ENCODE results near the gene TRNP1.

TRNP1 gene

GRCh38 chr1:26996665-26997064 lies 3.2 kb downstream of the TRNP1 start:
- DNase-seq (ENCODE audit: insufficient read length) (no peak), FAIRE-seq (no peak)
- no peak for TF ChIP-seq POLR2AphosphoS5 (IDR thresholded peaks at IDR 0.05; ENCODE audit: low read depth, low read length)
- TF ChIP-seq TAF1 (IDR thresholded peaks at IDR 0.05; ENCODE audit: borderline replicate concordance, low read depth, low read length): no peak
- no peak for TF ChIP-seq POLR2A (IDR thresholded peaks at IDR 0.05; ENCODE audit: low read depth, low read length)

- DNase-seq (ENCODE audit: insufficient read length) (no peak), FAIRE-seq (no peak)
- TF ChIP-seq POLR2A (IDR thresholded peaks at IDR 0.05; ENCODE audit: low read depth, low read length) (no peak), TAF1 (IDR thresholded peaks at IDR 0.05; ENCODE audit: borderline replicate concordance, low read depth, low read length) (no peak), POLR2AphosphoS5 (IDR thresholded peaks at IDR 0.05; ENCODE audit: low read depth, low read length) (no peak)
Observed at GRCh38 chr1:26998429-26999300, 5.2 kb downstream of the TRNP1 start.

DNA sequence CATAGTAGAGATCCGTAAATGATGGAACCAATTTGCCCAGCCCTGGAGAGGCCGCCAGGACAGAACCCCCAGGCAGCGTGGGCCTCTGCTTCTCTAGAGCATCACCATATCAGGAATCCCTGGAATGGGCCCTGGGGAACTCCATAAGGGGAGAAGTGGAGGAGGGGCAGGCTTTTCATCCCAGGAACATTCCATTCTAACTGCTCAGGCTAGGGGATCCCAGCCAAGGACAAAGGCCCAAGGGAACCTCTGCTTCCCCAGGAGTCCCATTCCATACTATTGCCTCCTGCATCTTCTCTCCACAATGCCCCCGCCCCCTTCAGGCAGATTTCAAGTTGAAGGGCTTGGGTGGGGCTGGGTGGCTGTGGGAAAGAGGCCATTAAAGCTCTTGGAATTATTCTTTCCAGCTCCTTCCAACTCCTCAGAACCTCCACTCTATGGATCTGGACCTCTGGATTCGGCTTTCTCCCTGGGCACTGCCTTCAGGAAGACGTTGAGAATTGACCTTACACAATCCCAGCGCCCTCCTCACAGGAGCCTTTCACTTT lies 6.0 kb downstream of the TRNP1 start:
- no peak for DNase-seq (ENCODE audit: insufficient read length)
- no peak for FAIRE-seq

GRCh38 chr1:27000090-27000816 lies 6.8 kb downstream of the TRNP1 start:
- no peak for TF ChIP-seq TAF1 (IDR thresholded peaks at IDR 0.05; ENCODE audit: borderline replicate concordance, low read depth, low read length)
- TF ChIP-seq POLR2A (IDR thresholded peaks at IDR 0.05; ENCODE audit: low read depth, low read length): no peak
- TF ChIP-seq POLR2AphosphoS5 (IDR thresholded peaks at IDR 0.05; ENCODE audit: low read depth, low read length): no peak
- FAIRE-seq (no peak), DNase-seq (ENCODE audit: insufficient read length) (no peak)

More for the DNA sequence above, 6.0 kb downstream of the TRNP1 start:
- TF ChIP-seq POLR2AphosphoS5 (IDR thresholded peaks at IDR 0.05; ENCODE audit: low read depth, low read length) (no peak), POLR2A (IDR thresholded peaks at IDR 0.05; ENCODE audit: low read depth, low read length) (no peak), TAF1 (IDR thresholded peaks at IDR 0.05; ENCODE audit: borderline replicate concordance, low read depth, low read length) (no peak)

DNA sequence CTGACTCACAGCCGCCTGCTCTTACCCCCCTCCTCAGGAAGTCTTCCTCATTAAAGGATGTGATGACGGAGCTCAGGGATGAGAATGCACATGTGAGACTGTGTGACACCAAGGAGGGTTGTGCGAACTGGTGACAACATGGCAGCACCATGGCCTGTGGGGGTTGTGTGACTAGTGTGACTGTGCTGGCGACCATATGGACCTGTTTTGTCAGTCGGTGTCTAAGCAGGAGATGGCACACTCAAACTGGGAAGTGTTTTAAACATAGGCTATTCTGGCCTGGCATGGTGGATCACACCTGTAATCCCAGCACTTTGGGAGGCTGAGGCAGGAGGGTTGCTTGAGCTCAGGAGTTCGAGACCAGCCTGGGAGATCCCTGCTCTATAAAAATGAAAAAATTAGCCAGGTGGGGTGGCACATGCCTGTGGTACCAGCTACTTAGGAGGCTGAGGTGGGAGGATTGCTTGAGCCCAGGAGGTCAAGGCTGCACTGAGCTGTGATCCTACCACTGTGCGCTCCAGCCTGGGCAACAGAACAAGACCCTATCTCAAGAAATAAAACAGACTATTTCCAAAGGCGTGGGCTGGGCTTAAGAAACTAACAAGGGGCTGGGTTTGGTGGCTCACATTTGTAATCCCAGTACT lies 7.4 kb downstream of the TRNP1 start:
- no peak for FAIRE-seq
- no peak for DNase-seq (ENCODE audit: insufficient read length)
- TF ChIP-seq TAF1 (IDR thresholded peaks at IDR 0.05; ENCODE audit: borderline replicate concordance, low read depth, low read length): no peak
- TF ChIP-seq POLR2AphosphoS5 (IDR thresholded peaks at IDR 0.05; ENCODE audit: low read depth, low read length): no peak
- no peak for TF ChIP-seq POLR2A (IDR thresholded peaks at IDR 0.05; ENCODE audit: low read depth, low read length)

GRCh38 chr1:27001570-27002360 lies 8.3 kb downstream of the TRNP1 start:
- no peak for TF ChIP-seq POLR2AphosphoS5 (IDR thresholded peaks at IDR 0.05; ENCODE audit: low read depth, low read length)
- TF ChIP-seq POLR2A (IDR thresholded peaks at IDR 0.05; ENCODE audit: low read depth, low read length): no peak
- TF ChIP-seq TAF1 (IDR thresholded peaks at IDR 0.05; ENCODE audit: borderline replicate concordance, low read depth, low read length): no peak
- FAIRE-seq: no peak
- DNase-seq (ENCODE audit: insufficient read length): no peak

GRCh38 chr1:27003745-27004470 lies 10.4 kb downstream of the TRNP1 start:
- FAIRE-seq (no peak), DNase-seq (ENCODE audit: insufficient read length) (no peak)
- no peak for TF ChIP-seq POLR2A (IDR thresholded peaks at IDR 0.05; ENCODE audit: low read depth, low read length)
- no peak for TF ChIP-seq TAF1 (IDR thresholded peaks at IDR 0.05; ENCODE audit: borderline replicate concordance, low read depth, low read length)
- TF ChIP-seq POLR2AphosphoS5 (IDR thresholded peaks at IDR 0.05; ENCODE audit: low read depth, low read length): no peak

DNA sequence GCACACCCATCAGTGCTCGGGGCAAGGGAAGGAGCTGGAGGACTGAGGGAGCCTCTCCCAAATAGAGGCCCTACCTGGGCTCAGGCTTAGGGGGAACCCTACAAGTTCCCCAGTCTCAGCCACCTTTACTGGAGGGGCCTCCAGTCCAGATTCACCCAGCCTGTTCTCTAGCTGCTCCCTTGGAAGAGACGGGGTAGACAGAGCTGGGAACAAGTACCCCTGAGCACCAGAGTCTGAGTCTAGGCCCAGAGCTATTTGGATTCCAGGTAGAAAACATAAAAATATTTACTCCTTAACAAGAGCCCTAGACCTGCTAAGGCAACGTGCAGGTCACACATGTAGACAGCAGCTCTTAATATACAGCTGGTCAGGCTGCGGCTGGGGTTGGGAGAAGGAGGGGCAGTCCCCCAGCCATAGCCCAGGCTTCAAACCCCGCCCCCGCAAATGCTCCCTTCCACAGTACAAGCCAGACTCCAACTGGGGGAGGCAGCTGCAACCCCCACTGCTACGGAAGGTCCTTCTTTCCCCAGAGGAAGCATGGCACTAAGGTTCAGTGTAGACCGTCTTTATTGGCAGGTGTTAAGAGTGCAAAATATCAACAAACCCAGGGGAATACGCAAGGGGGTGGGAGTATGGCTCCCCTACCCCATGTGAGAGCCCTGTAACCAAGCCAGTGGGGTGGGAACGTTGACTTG lies 11.1 kb downstream of the TRNP1 start:
- FAIRE-seq: no peak
- no peak for DNase-seq (ENCODE audit: insufficient read length)

GRCh38 chr1:27005166-27005530 lies 11.7 kb downstream of the TRNP1 start:
- TF ChIP-seq TAF1 (IDR thresholded peaks at IDR 0.05; ENCODE audit: borderline replicate concordance, low read depth, low read length) (no peak), POLR2AphosphoS5 (IDR thresholded peaks at IDR 0.05; ENCODE audit: low read depth, low read length) (no peak), POLR2A (IDR thresholded peaks at IDR 0.05; ENCODE audit: low read depth, low read length) (no peak)
- FAIRE-seq: no peak
- DNase-seq (ENCODE audit: insufficient read length): no peak

More for the DNA sequence above, 11.1 kb downstream of the TRNP1 start:
- TF ChIP-seq TAF1 (IDR thresholded peaks at IDR 0.05; ENCODE audit: borderline replicate concordance, low read depth, low read length) (no peak), POLR2A (IDR thresholded peaks at IDR 0.05; ENCODE audit: low read depth, low read length) (no peak), POLR2AphosphoS5 (IDR thresholded peaks at IDR 0.05; ENCODE audit: low read depth, low read length) (no peak)

All from GM12892 (cell line).